HCT116 (cell line): ENCODE data around the gene CHRD. TPM values are rescaled to one million over a fixed set of nuclear protein-coding genes. Genes with fewer than 3 reads are reported as not detected.

Experiments
- ATAC-seq: fragments of 200-7000 bp; cut with Tn5 transposase; 2 replicates; pipeline ENCODE4 v1.9.1; 2020; ENCODE audit warnings: mild to moderate bottlenecking, moderate library complexity
- BruUV-seq: library from RNA; stranded (reverse); fragments of 400-500 nt; replicated peaks from 2 replicates; lab custom pipeline; 2021; lab: Mats Ljungman, UMichigan
- CTCF ChIA-PET: fragments of 300-600 bp; sonication (Branson Sonifier 250); formaldehyde crosslinking; loops from one replicate; lab custom pipeline; 2021; ENCODE audit warnings: antibody characterized with exemption; lab: Charles Lee
- POLR2A ChIA-PET: fragments of 300-600, 350-600 bp; sonication (Branson Sonifier 250); formaldehyde crosslinking; loops from one replicate; lab custom pipeline; 2021; ENCODE audit warnings: antibody characterized with exemption; lab: Charles Lee
- RAD21 ChIA-PET, 2 experiments: fragments of 300-600 bp; sonication (Branson Sonifier 250); formaldehyde crosslinking; loops; one replicate each; lab custom pipeline; 2023; ENCODE audit warnings: low total read pairs in 2 of 2; ENCODE audit not compliant: uncharacterized antibody in 2 of 2, unreplicated experiment in 2 of 2, low non-redundant PET in 1 of 2; lab: Charles Lee
- DNase-seq: peaks from one replicate; pipeline ENCODE4 v3.0.0-alpha.2; 2010; ENCODE audit warnings: low read depth, low spot score
- H2AFZ ChIP-seq: fragments of 200-600 bp; shearing (Covaris generic), sonication (generic); 2 replicates; pipeline ENCODE4 v1.6.1; 2017; ENCODE audit warnings: low read depth, mixed run types, mixed read lengths, antibody characterized with exemption, low read length; ENCODE audit not compliant: poor library complexity, severe bottlenecking
- H3K27ac ChIP-seq: 2 replicates; pipeline ENCODE4 v1.5.1; 2012; ENCODE audit warnings: low read depth, low read length
- H3K27me3 ChIP-seq: fragments of 200-600 bp; sonication (generic); 2 replicates; pipeline ENCODE4 v1.6.1; 2016; ENCODE audit warnings: mixed run types, low read length, mixed read lengths; ENCODE audit not compliant: insufficient read depth
- H3K36me3 ChIP-seq, 2 experiments: fragments of 200-500 bp in 1 of 2; fragments of 200-600 bp in 1 of 2; sonication (Bioruptor generic) in 1 of 2; sonication (generic) in 1 of 2; 2 replicates each; pipeline versions ENCODE4 v1.5.1 to v1.6.1; 2014 to 2016; ENCODE audit warnings: low read length in 2 of 2, inconsistent platforms in 1 of 2, mixed read lengths in 1 of 2, mixed run types in 1 of 2; ENCODE audit not compliant: insufficient read depth in 2 of 2, control insufficient read depth in 1 of 2
- H3K4me1 ChIP-seq, 2 experiments: fragments of 200-600 bp in 1 of 2; sonication (generic) in 1 of 2; 2 replicates each; pipeline versions ENCODE4 v1.5.1 to v1.6.1; 2012 to 2017; ENCODE audit warnings: low read length in 2 of 2, inconsistent platforms in 1 of 2, mild to moderate bottlenecking in 1 of 2, mixed read lengths in 1 of 2, mixed run types in 1 of 2, moderate library complexity in 1 of 2; ENCODE audit not compliant: insufficient read depth in 2 of 2, control insufficient read depth in 1 of 2
- H3K4me2 ChIP-seq: fragments of 200-600 bp; sonication (generic); 2 replicates; pipeline ENCODE4 v1.6.1; 2017; ENCODE audit warnings: mixed run types, low read length, mixed read lengths
- H3K4me3 ChIP-seq, 2 experiments: fragments of 200-600 bp in 1 of 2; sonication (generic) in 1 of 2; replicated peaks in 1 of 2; 2 replicates each; pipeline ENCODE4 v1.5.1; 2011 to 2016; ENCODE audit warnings: low read length in 2 of 2, control low read depth in 1 of 2, low read depth in 1 of 2, mild to moderate bottlenecking in 1 of 2, mixed read lengths in 1 of 2, mixed run types in 1 of 2
- H3K79me2 ChIP-seq: fragments of 200-600 bp; sonication (generic); 2 replicates; pipeline ENCODE4 v1.6.1; 2017; ENCODE audit warnings: mild to moderate bottlenecking, mixed run types, low read length, moderate library complexity, mixed read lengths; ENCODE audit not compliant: insufficient read depth
- H3K9ac ChIP-seq: fragments of 200-600 bp; sonication (generic); 2 replicates; pipeline ENCODE4 v1.6.1; 2016; ENCODE audit warnings: low read length, mixed read lengths
- H3K9me2 ChIP-seq: fragments of 200-600 bp; sonication (generic), shearing (Covaris generic); 2 replicates; pipeline ENCODE4 v1.6.1; 2017; ENCODE audit warnings: mixed run types, mild to moderate bottlenecking, moderate library complexity; ENCODE audit not compliant: insufficient read depth
- H3K9me3 ChIP-seq, 2 experiments: fragments of 200-500 bp in 1 of 2; fragments of 200-600 bp in 1 of 2; sonication (Bioruptor generic) in 1 of 2; sonication (generic) in 1 of 2; 2 replicates each; pipeline ENCODE4 v1.6.1; 2014 to 2017; ENCODE audit warnings: low read length in 2 of 2, mixed read lengths in 2 of 2, inconsistent platforms in 1 of 2, low read depth in 1 of 2, mild to moderate bottlenecking in 1 of 2, mixed run types in 1 of 2, moderate library complexity in 1 of 2; ENCODE audit not compliant: control insufficient read depth in 1 of 2, insufficient read depth in 1 of 2
- H4K20me1 ChIP-seq: fragments of 200-600 bp; sonication (generic), shearing (Covaris generic); 2 replicates; pipeline ENCODE4 v1.6.1; 2017; ENCODE audit warnings: mixed run types, mild to moderate bottlenecking, moderate library complexity; ENCODE audit not compliant: insufficient read depth
- ELF1 ChIP-seq: IDR thresholded peaks from 2 replicates; pipeline ENCODE4 v1.6.1; 2012; ENCODE audit warnings: low read depth, borderline replicate concordance
- JUND ChIP-seq: IDR thresholded peaks from 2 replicates; pipeline ENCODE4 v1.6.1; 2012
- SIN3A ChIP-seq: IDR thresholded peaks from 2 replicates; pipeline ENCODE4 v1.6.1; 2012; ENCODE audit warnings: low read depth
- TCF7L2 ChIP-seq: IDR thresholded peaks from 2 replicates; pipeline ENCODE4 v1.7.0; 2011; ENCODE audit warnings: borderline replicate concordance, inconsistent platforms; ENCODE audit not compliant: insufficient read depth, insufficient read length; ENCODE audit errors: extremely low read depth
- ZBTB33 ChIP-seq: IDR thresholded peaks from 2 replicates; pipeline ENCODE4 v1.6.1; 2011; ENCODE audit warnings: mild to moderate bottlenecking, low read length, moderate library complexity; ENCODE audit not compliant: insufficient replicate concordance; ENCODE audit errors: extremely low read depth
- intact Hi-C: fragments of 100-400 bp; cut with micrococcal nuclease; formaldehyde crosslinking; loops from 2 replicates; pipeline ENCODE4 v1.10.0; 2022
- total RNA-seq: library from RNA; stranded (reverse); gene quantifications from one replicate; pipeline ENCODE4 v1.2.1, GENCODE V29; 2021; ENCODE audit not compliant: unreplicated experiment

CHRD gene
- total RNA-seq, 1 experiment from 2014 or later = 8.0 TPM

- DNase-seq = no peak
- Histone ChIP-seq H3K9ac (no peak overlapping the region), H3K36me3 (no peaks in the 10 kb centered on the region), H3K79me2 (no peaks in the 10 kb centered on the region), H4K20me1 (no peaks in the 10 kb centered on the region), H3K9me3 (no peaks in the 10 kb centered on the region), H3K4me3 (no peak overlapping the region), H3K27ac (no peak overlapping the region), H2AFZ (no peak overlapping the region), H3K4me2 (0 out of 2 replicates have a peak overlapping the region, but pooled peaks have one; percentile 19), H3K27me3 (no peaks in the 10 kb centered on the region), H3K4me1 (peaks cover 4 to 20% of the 10 kb centered on the region in 2 experiments; a peak in 2 of 4 replicates), H3K9me2 (no peaks in the 10 kb centered on the region)
- RAD21 ChIA-PET = no interaction called here
- CTCF ChIA-PET = no interaction called here
- no TSS peak for BruUV-seq
- POLR2A ChIA-PET = interaction anchor here (0.5 kb wide), 1 partner anchor 36 kb away, joined by 3 read pairs; no protein-coding TSS in a partner anchor
- no peak for ATAC-seq
- intact Hi-C loops = loop anchor here (10.0 kb wide), 2 partner anchors 136 to 396 kb away; no protein-coding TSS in a partner anchor
- no peak for TF ChIP-seq JUND
- TF ChIP-seq ELF1 = no peak
- no peak for TF ChIP-seq SIN3A
- no peak for TF ChIP-seq ZBTB33
- no peak for TF ChIP-seq TCF7L2
- TF ChIP-seq, all 23 proteins: peak for 0
These were observed 1.1 kb upstream of the CHRD start for GRCh38 chr3:184378651-184379357.
